Thymus (tissue), 11 donors: Measurements from ENCODE around the gene FBXL13. TPM values are rescaled to one million over a fixed set of nuclear protein-coding genes. Genes with fewer than 3 reads are reported as not detected.
"Not testable (repeated sequence)": the region's sequence is repeated elsewhere in the genome, so short reads cannot be mapped to it uniquely, and the experiment has no call there.

Source experiments
- DNase-seq, 9 donors: peaks; one replicate each; pipeline ENCODE4 v3.0.0-alpha.2; 2013; ENCODE audit warnings: low spot score in 9 of 9, low read depth in 6 of 9, missing footprints in 1 of 9
- H3K27ac ChIP-seq, 2 donors: one replicate each; pipeline ENCODE4 v1.5.1; 2013; ENCODE audit warnings: control low read depth in 1 of 2, low read depth in 1 of 2, low read length in 1 of 2, mild to moderate bottlenecking in 1 of 2, moderate library complexity in 1 of 2
- H3K27me3 ChIP-seq, 2 donors: one replicate each; pipeline ENCODE4 v1.5.1; 2013; ENCODE audit warnings: low read length in 1 of 2; ENCODE audit not compliant: control insufficient read depth in 2 of 2, insufficient read depth in 1 of 2
- H3K36me3 ChIP-seq, 2 donors: one replicate each; pipeline ENCODE4 v1.5.1; 2013; ENCODE audit warnings: low read length in 1 of 2, mild to moderate bottlenecking in 1 of 2, moderate library complexity in 1 of 2; ENCODE audit not compliant: control insufficient read depth in 2 of 2, insufficient read depth in 2 of 2
- H3K4me1 ChIP-seq, 2 donors: one replicate each; pipeline ENCODE4 v1.5.1; 2013; ENCODE audit warnings: low read length in 2 of 2; ENCODE audit not compliant: control insufficient read depth in 2 of 2, insufficient read depth in 2 of 2
- H3K4me3 ChIP-seq, 2 donors: one replicate each; pipeline ENCODE4 v1.5.1; 2013; ENCODE audit warnings: low read length in 2 of 2, control low read depth in 1 of 2, mild to moderate bottlenecking in 1 of 2
- H3K9me3 ChIP-seq, 2 donors: one replicate each; pipeline ENCODE4 v1.5.1; 2013; ENCODE audit warnings: low read length in 1 of 2, mild to moderate bottlenecking in 1 of 2; ENCODE audit not compliant: control insufficient read depth in 2 of 2, insufficient read depth in 1 of 2
- WGBS: extraction: QIAGEN DNeasy Blood & Tissue Kit; methylation state at CpG from one replicate; pipeline ENCODE4 v1.1.7; 2013; 5-methylcytosine and 5-hydroxymethylcytosine counted together
- polyA plus RNA-seq: library from polyadenylated mRNA; stranded (reverse); fragments of 200-250 nt; gene quantifications from one replicate; pipeline ENCODE4 v1.2.3, GENCODE V29; 2013
- total RNA-seq: library from RNA; stranded (reverse); fragments of 120-200 nt; gene quantifications from one replicate; pipeline ENCODE4 v1.2.4, GENCODE V29; 2013
- donor health status: healthy.

The FBXL13 gene
- total and polyA plus RNA-seq, 2 donors = 1.0 to 3.8 TPM

GRCh38 chr7:103075337-103075918 is 832 bp upstream of the FBXL13 start:
- Histone ChIP-seq H3K36me3 (no peaks in the 10 kb centered on the region), H3K4me1 (peaks cover 10 to 23% of the 10 kb centered on the region in 2 donors), H3K27ac (peak overlapping the region; percentile 80 to 91), H3K9me3 (no peaks in the 10 kb centered on the region), H3K4me3 (peak overlapping the region; percentile 73 to 80), H3K27me3 (no peaks in the 10 kb centered on the region)
- 5% methylated on average over 36 of the region's 36 CpGs for WGBS
- DNase-seq = peak; percentile 29 to 83 (median 60)

- peaks cover 10 to 23% of the 10 kb centered on the region in 2 donors for H3K4me1 ChIP-seq
- no peaks in the 10 kb centered on the region for H3K36me3 ChIP-seq
- 31% methylated on average over 6 of the region's 6 CpGs for WGBS
- H3K4me3 ChIP-seq = peak overlapping the region; percentile 73 to 80
- no peaks in the 10 kb centered on the region for H3K9me3 ChIP-seq
- DNase-seq = no peak
- no peaks in the 10 kb centered on the region for H3K27me3 ChIP-seq
- H3K27ac ChIP-seq = peak overlapping the region; percentile 7 to 11
Measured at GRCh38 chr7:103073989-103074518, 542 bp downstream of the FBXL13 start.

GRCh38 chr7:103071000-103071399 is 3.6 kb downstream of the FBXL13 start:
- 95% methylated on average over 2 of the region's 2 CpGs for WGBS

GRCh38 chr7:103068414-103069403 is 5.9 kb downstream of the FBXL13 start:
- H3K9me3 ChIP-seq = peaks cover 0 to 1% of the 10 kb centered on the region in 2 donors
- DNase-seq = no peak
- H3K4me1 ChIP-seq = peaks cover 0 to 3% of the 10 kb centered on the region in 2 donors
- no peaks in the 10 kb centered on the region for H3K36me3 ChIP-seq
- H3K27ac ChIP-seq = no peak overlapping the region
- H3K4me3 ChIP-seq = no peak overlapping the region
- 95% methylated on average over 23 of the region's 23 CpGs for WGBS
- H3K27me3 ChIP-seq = no peaks in the 10 kb centered on the region

More at GRCh38 chr7:103071000-103071399, 3.6 kb downstream of the FBXL13 start:
- H3K27me3 ChIP-seq = no peaks in the 10 kb centered on the region
- no peaks in the 10 kb centered on the region for H3K9me3 ChIP-seq
- no peak overlapping the region for H3K4me3 ChIP-seq
- no peak for DNase-seq
- H3K4me1 ChIP-seq = peaks cover 3 to 15% of the 10 kb centered on the region in 2 donors
- H3K36me3 ChIP-seq = no peaks in the 10 kb centered on the region
- no peak overlapping the region for H3K27ac ChIP-seq

GRCh38 chr7:103065667-103066066 is 8.9 kb downstream of the FBXL13 start:
- H3K4me3 ChIP-seq = no peak overlapping the region
- no peaks in the 10 kb centered on the region for H3K27me3 ChIP-seq
- WGBS = 46% methylated on average over 1 of the region's 1 CpG
- H3K9me3 ChIP-seq = peaks cover 0 to 1% of the 10 kb centered on the region in 2 donors
- H3K36me3 ChIP-seq = no peaks in the 10 kb centered on the region
- no peak overlapping the region for H3K27ac ChIP-seq
- H3K4me1 ChIP-seq = peaks cover 0 to 2% of the 10 kb centered on the region in 2 donors
- DNase-seq = peak in 6 of 9 donors; percentile 23 to 65 (median 38)

GRCh38 chr7:103063895-103064294 is 10.7 kb downstream of the FBXL13 start:
- Histone ChIP-seq H3K4me1 (peaks cover 0 to 2% of the 10 kb centered on the region in 2 donors), H3K27ac (no peak overlapping the region), H3K4me3 (no peak overlapping the region), H3K9me3 (peaks cover 0 to 1% of the 10 kb centered on the region in 2 donors), H3K27me3 (no peaks in the 10 kb centered on the region), H3K36me3 (no peaks in the 10 kb centered on the region)
- no peak for DNase-seq
- 97% methylated on average over 3 of the region's 3 CpGs for WGBS

GRCh38 chr7:103059471-103059870 is 15.1 kb downstream of the FBXL13 start:
- H3K4me1 ChIP-seq = peaks cover 0 to 6% of the 10 kb centered on the region in 2 donors
- DNase-seq = no peak
- 91% methylated on average over 2 of the region's 2 CpGs for WGBS
- H3K27me3 ChIP-seq = no peaks in the 10 kb centered on the region
- H3K27ac ChIP-seq = no peak overlapping the region
- H3K9me3 ChIP-seq = no peaks in the 10 kb centered on the region
- no peaks in the 10 kb centered on the region for H3K36me3 ChIP-seq
- no peak overlapping the region for H3K4me3 ChIP-seq

GRCh38 chr7:103058122-103058521 is 16.5 kb downstream of the FBXL13 start:
- Histone ChIP-seq H3K4me3 (no peak overlapping the region), H3K27ac (no peak overlapping the region), H3K4me1 (peaks cover 0 to 6% of the 10 kb centered on the region in 2 donors), H3K36me3 (no peaks in the 10 kb centered on the region), H3K27me3 (no peaks in the 10 kb centered on the region), H3K9me3 (no peaks in the 10 kb centered on the region)
- DNase-seq = peak in 1 of 9 donors; percentile 36

GRCh38 chr7:103056006-103056405 is 18.6 kb downstream of the FBXL13 start:
- not testable (repeated sequence) for H3K27me3 ChIP-seq, H3K9me3 ChIP-seq, H3K36me3 ChIP-seq, H3K4me3 ChIP-seq, H3K27ac ChIP-seq, DNase-seq, H3K4me1 ChIP-seq
- WGBS = 92% methylated on average over 1 of the region's 1 CpG
